Measurements from ENCODE around the gene CADM4. TPM values are rescaled to one million over a fixed set of nuclear protein-coding genes. Genes with fewer than 3 reads are reported as not detected.
"Not testable (repeated sequence)": the region's sequence is repeated elsewhere in the genome, so short reads cannot be mapped to it uniquely, and the experiment has no call there.

CADM4 gene
- total and polyA plus RNA-seq, 2 donors (not counting 1 experiment from before 2014, with no cell fraction given) = 1.5 TPM

GRCh38 chr19:43589277-43589676 lies 50.4 kb downstream of the CADM4 start:
- H3K27ac ChIP-seq (ENCODE audit: insufficient read depth, low read length) = no peak overlapping the region
- H3K4me1 ChIP-seq (ENCODE audit: control insufficient read depth, extremely low read depth, insufficient read depth, low read length) = peaks cover 2% of the 10 kb centered on the region
- H3K27me3 ChIP-seq (ENCODE audit: control insufficient read depth, insufficient read depth, low read length) = no peaks in the 10 kb centered on the region
- H3K4me3 ChIP-seq (replicated peaks in 1 of 4; ENCODE audit: control extremely low read depth in 1 of 4, insufficient read depth in 1 of 4, low read depth in 3 of 4, low read length in 4 of 4) = no peak overlapping the region
- no peak overlapping the region for H3K4me2 ChIP-seq (ENCODE audit: extremely low read depth, insufficient read depth, low read length)
- peaks cover 17% of the 10 kb centered on the region for H3K36me3 ChIP-seq (ENCODE audit: control insufficient read depth, insufficient read depth, low read length)
- TF ChIP-seq EZH2 (IDR thresholded peaks at IDR 0.05; ENCODE audit: low read length, missing control alignments) = no peak
- TF ChIP-seq CTCF (conservative IDR thresholded peaks at IDR 0.05 in 1 of 2, IDR thresholded peaks at IDR 0.05 in 1 of 2; ENCODE audit: low read depth in 1 of 2, low read length in 2 of 2) = no peak
- H3K79me2 ChIP-seq (ENCODE audit: control insufficient read depth, insufficient read depth, low read length) = peaks cover 12% of the 10 kb centered on the region
- no peak overlapping the region for H2AFZ ChIP-seq (ENCODE audit: low read length)
- DNase-seq (ENCODE audit: low read depth in 2 of 2) = no peak
- H3K9ac ChIP-seq (ENCODE audit: insufficient read depth, low read length) = no peak overlapping the region
- H4K20me1 ChIP-seq (ENCODE audit: control insufficient read depth, extremely low read depth, insufficient read depth, low read length) = no peaks in the 10 kb centered on the region
- no peaks in the 10 kb centered on the region for H3K9me3 ChIP-seq (ENCODE audit: control insufficient read depth, insufficient read depth, low read depth, low read length)

GRCh38 chr19:43587029-43587428 lies 52.6 kb downstream of the CADM4 start:
- not testable (repeated sequence) for H3K4me1 ChIP-seq (ENCODE audit: control insufficient read depth, extremely low read depth, insufficient read depth, low read length); H3K9ac ChIP-seq (ENCODE audit: insufficient read depth, low read length); H3K9me3 ChIP-seq (ENCODE audit: control insufficient read depth, insufficient read depth, low read depth, low read length); H3K27ac ChIP-seq (ENCODE audit: insufficient read depth, low read length); H3K4me3 ChIP-seq (replicated peaks in 1 of 4; ENCODE audit: control extremely low read depth in 1 of 4, insufficient read depth in 1 of 4, low read depth in 3 of 4, low read length in 4 of 4); DNase-seq (ENCODE audit: low read depth in 2 of 2); H3K4me2 ChIP-seq (ENCODE audit: extremely low read depth, insufficient read depth, low read length); H3K79me2 ChIP-seq (ENCODE audit: control insufficient read depth, insufficient read depth, low read length); H3K36me3 ChIP-seq (ENCODE audit: control insufficient read depth, insufficient read depth, low read length); H3K27me3 ChIP-seq (ENCODE audit: control insufficient read depth, insufficient read depth, low read length); H2AFZ ChIP-seq (ENCODE audit: low read length); H4K20me1 ChIP-seq (ENCODE audit: control insufficient read depth, extremely low read depth, insufficient read depth, low read length)

DNA sequence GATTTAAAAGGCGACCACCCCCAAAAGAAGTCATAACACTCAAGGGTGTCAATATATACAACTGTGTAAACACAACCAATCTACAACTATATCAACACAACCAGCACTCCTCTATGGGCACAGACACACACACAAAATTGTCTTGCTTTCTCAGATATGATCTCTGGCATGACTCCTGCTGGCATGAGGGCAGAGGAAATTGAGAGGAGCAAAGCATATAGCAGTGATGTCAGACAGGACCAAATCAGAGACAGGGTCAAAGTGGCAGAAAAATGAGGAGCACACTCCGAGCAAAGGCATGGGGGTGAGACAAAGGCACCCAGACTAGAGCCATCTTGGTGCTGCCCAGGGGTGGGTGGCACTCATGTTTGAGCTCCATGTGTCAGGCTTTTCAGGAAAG lies 53.3 kb downstream of the CADM4 start:
- H3K36me3 ChIP-seq (ENCODE audit: control insufficient read depth, insufficient read depth, low read length) = peaks cover 1% of the 10 kb centered on the region
- H3K9ac ChIP-seq (ENCODE audit: insufficient read depth, low read length) = no peak overlapping the region
- H3K4me3 ChIP-seq (replicated peaks in 1 of 4; ENCODE audit: control extremely low read depth in 1 of 4, insufficient read depth in 1 of 4, low read depth in 3 of 4, low read length in 4 of 4) = no peak overlapping the region
- H4K20me1 ChIP-seq (ENCODE audit: control insufficient read depth, extremely low read depth, insufficient read depth, low read length) = no peaks in the 10 kb centered on the region
- H3K4me2 ChIP-seq (ENCODE audit: extremely low read depth, insufficient read depth, low read length) = no peak overlapping the region
- H3K27me3 ChIP-seq (ENCODE audit: control insufficient read depth, insufficient read depth, low read length) = no peaks in the 10 kb centered on the region
- TF ChIP-seq CTCF (conservative IDR thresholded peaks at IDR 0.05 in 1 of 2, IDR thresholded peaks at IDR 0.05 in 1 of 2; ENCODE audit: low read depth in 1 of 2, low read length in 2 of 2) (no peak), EZH2 (IDR thresholded peaks at IDR 0.05; ENCODE audit: low read length, missing control alignments) (no peak)
- H3K79me2 ChIP-seq (ENCODE audit: control insufficient read depth, insufficient read depth, low read length) = no peaks in the 10 kb centered on the region
- no peak overlapping the region for H3K27ac ChIP-seq (ENCODE audit: insufficient read depth, low read length)
- H2AFZ ChIP-seq (ENCODE audit: low read length) = no peak overlapping the region
- H3K9me3 ChIP-seq (ENCODE audit: control insufficient read depth, insufficient read depth, low read depth, low read length) = no peaks in the 10 kb centered on the region
- no peak for DNase-seq (ENCODE audit: low read depth in 2 of 2)
- H3K4me1 ChIP-seq (ENCODE audit: control insufficient read depth, extremely low read depth, insufficient read depth, low read length) = no peaks in the 10 kb centered on the region

All from fibroblast of lung (primary cell).